Activated CD4-positive, alpha-beta T cell treated with anti-CD3 and anti-CD28 coated beads, Interleukin-2, amount 10 ng/mL, durations not matched to agents 24 days and 14 days (primary cell): ENCODE results near the gene SOSTDC1. TPM values are rescaled to one million over a fixed set of nuclear protein-coding genes. Genes with fewer than 3 reads are reported as not detected.
"Not testable (repeated sequence)": the region's sequence is repeated elsewhere in the genome, so short reads cannot be mapped to it uniquely, and the experiment has no call there.

Source experiments
- DNase-seq: peaks from one replicate; pipeline ENCODE4 v3.0.0; 2022
- H3K27ac Mint-ChIP-seq: one replicate; pipeline ENCODE4 v1.8.0; 2022; ENCODE audit warnings: mild to moderate bottlenecking, mixed read lengths
- H3K27me3 Mint-ChIP-seq: one replicate; pipeline ENCODE4 v1.8.0; 2022; ENCODE audit warnings: mixed read lengths
- H3K36me3 Mint-ChIP-seq: one replicate; pipeline ENCODE4 v1.8.0; 2022; ENCODE audit warnings: low read depth, mild to moderate bottlenecking, mixed read lengths
- H3K4me1 Mint-ChIP-seq: one replicate; pipeline ENCODE4 v1.8.0; 2021; ENCODE audit warnings: mixed read lengths
- H3K4me3 Mint-ChIP-seq: one replicate; pipeline ENCODE4 v1.8.0; 2022; ENCODE audit warnings: mild to moderate bottlenecking, moderate library complexity, mixed read lengths
- H3K9me3 Mint-ChIP-seq: one replicate; pipeline ENCODE4 v1.8.0; 2021; ENCODE audit warnings: mixed read lengths
- intact Hi-C: fragments of 100-400 bp; cut with micrococcal nuclease; formaldehyde crosslinking; loops from one replicate; pipeline ENCODE4 v1.15.1; 2023
- total RNA-seq: library from RNA; stranded (reverse); gene quantifications from 2 replicates; pipeline ENCODE4 v1.2.3, GENCODE V29; 2022

Gene SOSTDC1
- total RNA-seq = not detected in 2 replicates

DNA sequence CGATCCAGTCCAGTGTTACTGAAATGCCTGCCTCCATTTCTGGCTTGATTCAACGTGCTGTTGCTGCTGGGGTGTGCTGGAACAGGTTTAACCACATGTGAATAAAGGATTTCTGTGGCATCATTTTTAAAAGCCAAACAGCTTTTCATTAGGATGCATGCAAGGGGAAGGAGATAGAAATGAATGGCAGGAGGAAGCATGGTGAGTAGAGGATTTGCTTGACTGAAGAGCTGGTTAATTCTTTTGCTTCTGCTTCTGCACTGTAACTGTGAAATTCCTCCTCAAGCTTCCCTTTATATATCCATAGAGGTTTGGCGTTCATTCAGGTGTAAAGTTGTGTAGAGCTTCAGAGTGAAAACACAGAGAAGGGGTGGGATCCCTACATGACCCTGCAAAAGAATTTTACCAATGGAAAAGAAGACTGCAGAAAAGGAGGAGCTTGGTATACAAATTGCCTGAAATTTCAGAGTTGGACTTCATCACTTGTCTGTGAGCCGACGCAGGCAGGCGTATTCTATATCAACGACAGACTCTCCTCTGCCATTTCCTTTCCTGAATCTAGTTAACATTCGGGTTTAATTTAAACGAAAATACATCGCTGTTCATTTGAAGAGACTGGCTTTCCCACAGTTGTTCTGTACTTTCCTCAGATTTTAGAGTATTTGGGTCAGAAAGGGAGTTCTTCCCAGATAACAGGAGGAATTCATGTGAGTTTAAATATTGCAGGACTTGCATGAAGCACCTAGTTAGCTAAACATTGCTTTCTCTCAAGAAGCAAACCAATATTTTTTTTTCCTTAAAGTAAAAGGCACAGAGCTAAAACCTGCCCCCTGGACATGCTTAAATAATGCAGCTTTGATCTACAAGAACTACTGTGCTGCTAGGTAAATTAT, at the start of gene SOSTDC1:
Gene SOSTDC1 (minus strand): TSS at position 270 of the 893 bp plus-strand sequence. CDS start 70 bp downstream, at position 200.
- intact Hi-C loops = no loop called here
- Mint-ChIP-seq H3K27ac (no peak within 1 kb of the TSS), H3K27me3 (peaks cover 11% of the 10 kb centered on the region), H3K4me3 (no peak within 1 kb of the TSS), H3K36me3 (no peaks in the 10 kb centered on the region), H3K9me3 (no peaks in the 10 kb centered on the region), H3K4me1 (no peaks in the 10 kb centered on the region)
- no peak for DNase-seq

DNA sequence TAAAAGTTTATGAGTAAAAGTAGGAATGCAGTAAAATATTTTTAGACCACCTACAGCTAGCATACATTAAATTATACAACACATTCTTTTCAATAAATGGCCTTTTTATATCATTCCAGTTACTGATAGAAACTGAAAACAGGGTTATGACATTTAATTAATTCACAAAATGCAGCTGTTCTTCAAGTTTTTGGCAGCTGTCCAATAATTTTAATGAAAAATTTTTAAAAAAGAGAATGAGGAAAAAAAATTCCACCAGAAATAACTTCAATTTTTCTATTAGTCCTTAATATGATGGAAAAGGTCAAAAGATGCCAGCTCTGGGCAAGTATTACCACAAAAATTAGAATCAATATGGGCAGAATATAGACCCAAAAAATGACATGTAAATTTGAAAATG, 49.2 kb upstream of the SOSTDC1 start:
- Mint-ChIP-seq H3K4me3 (no peak overlapping the region), H3K9me3 (no peaks in the 10 kb centered on the region), H3K27ac (no peak overlapping the region), H3K4me1 (no peaks in the 10 kb centered on the region), H3K36me3 (no peaks in the 10 kb centered on the region), H3K27me3 (no peaks in the 10 kb centered on the region)
- no peak for DNase-seq
- intact Hi-C loops = no loop called here

GRCh38 chr7:16514271-16514670, 48.7 kb upstream of the SOSTDC1 start:
- no peaks in the 10 kb centered on the region for H3K9me3 Mint-ChIP-seq
- DNase-seq = no peak
- H3K27me3 Mint-ChIP-seq = no peaks in the 10 kb centered on the region
- H3K4me3 Mint-ChIP-seq = no peak overlapping the region
- H3K27ac Mint-ChIP-seq = no peak overlapping the region
- no peaks in the 10 kb centered on the region for H3K36me3 Mint-ChIP-seq
- H3K4me1 Mint-ChIP-seq = no peaks in the 10 kb centered on the region
- intact Hi-C loops = no loop called here

GRCh38 chr7:16512097-16512496, 46.6 kb upstream of the SOSTDC1 start:
- no peaks in the 10 kb centered on the region for H3K4me1 Mint-ChIP-seq
- no peak overlapping the region for H3K4me3 Mint-ChIP-seq
- H3K27ac Mint-ChIP-seq = no peak overlapping the region
- H3K36me3 Mint-ChIP-seq = no peaks in the 10 kb centered on the region
- H3K9me3 Mint-ChIP-seq = no peaks in the 10 kb centered on the region
- H3K27me3 Mint-ChIP-seq = no peaks in the 10 kb centered on the region
- DNase-seq = no peak
- intact Hi-C loops = no loop called here

DNA sequence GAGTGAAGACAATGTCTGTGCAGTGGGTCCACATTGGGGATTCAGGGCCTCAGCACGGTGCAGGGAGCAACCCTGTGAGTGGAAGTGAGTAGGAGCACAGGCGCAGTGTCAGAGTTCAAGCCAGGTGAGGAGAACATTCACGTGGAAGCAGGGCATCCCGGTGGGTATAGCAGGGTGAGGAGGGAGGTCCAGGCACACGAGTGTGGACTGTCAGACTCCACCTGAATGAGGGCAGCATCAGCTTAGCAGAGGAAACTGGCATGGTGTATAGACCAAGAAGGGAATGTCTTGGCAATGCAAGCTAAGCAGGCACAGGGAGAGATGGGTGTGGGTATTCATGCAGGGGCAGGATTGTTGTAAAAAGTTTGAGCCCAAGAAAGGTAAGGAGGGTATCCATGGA, 45.8 kb upstream of the SOSTDC1 start:
- H3K9me3 Mint-ChIP-seq = no peaks in the 10 kb centered on the region
- H3K27me3 Mint-ChIP-seq = no peaks in the 10 kb centered on the region
- no peak overlapping the region for H3K27ac Mint-ChIP-seq
- intact Hi-C loops = no loop called here
- no peak overlapping the region for H3K4me3 Mint-ChIP-seq
- H3K4me1 Mint-ChIP-seq = no peaks in the 10 kb centered on the region
- no peak for DNase-seq
- no peaks in the 10 kb centered on the region for H3K36me3 Mint-ChIP-seq

GRCh38 chr7:16509829-16510228, 44.3 kb upstream of the SOSTDC1 start:
- Mint-ChIP-seq H3K27ac (no peak overlapping the region), H3K36me3 (no peaks in the 10 kb centered on the region), H3K4me3 (no peak overlapping the region), H3K4me1 (no peaks in the 10 kb centered on the region), H3K27me3 (no peaks in the 10 kb centered on the region), H3K9me3 (no peaks in the 10 kb centered on the region)
- intact Hi-C loops = no loop called here
- no peak for DNase-seq

- H3K36me3 Mint-ChIP-seq, H3K9me3 Mint-ChIP-seq, intact Hi-C loops, H3K27ac Mint-ChIP-seq, H3K4me3 Mint-ChIP-seq, H3K27me3 Mint-ChIP-seq, H3K4me1 Mint-ChIP-seq, DNase-seq: not testable (repeated sequence)
Observed at GRCh38 chr7:16506422-16506821, 40.9 kb upstream of the SOSTDC1 start.

GRCh38 chr7:16504019-16504418, 38.5 kb upstream of the SOSTDC1 start:
- no peak for DNase-seq
- H3K27ac Mint-ChIP-seq = no peak overlapping the region
- intact Hi-C loops = no loop called here
- H3K4me3 Mint-ChIP-seq = no peak overlapping the region
- peaks cover 4% of the 10 kb centered on the region for H3K27me3 Mint-ChIP-seq
- H3K9me3 Mint-ChIP-seq = no peaks in the 10 kb centered on the region
- H3K4me1 Mint-ChIP-seq = no peaks in the 10 kb centered on the region
- no peaks in the 10 kb centered on the region for H3K36me3 Mint-ChIP-seq

DNA sequence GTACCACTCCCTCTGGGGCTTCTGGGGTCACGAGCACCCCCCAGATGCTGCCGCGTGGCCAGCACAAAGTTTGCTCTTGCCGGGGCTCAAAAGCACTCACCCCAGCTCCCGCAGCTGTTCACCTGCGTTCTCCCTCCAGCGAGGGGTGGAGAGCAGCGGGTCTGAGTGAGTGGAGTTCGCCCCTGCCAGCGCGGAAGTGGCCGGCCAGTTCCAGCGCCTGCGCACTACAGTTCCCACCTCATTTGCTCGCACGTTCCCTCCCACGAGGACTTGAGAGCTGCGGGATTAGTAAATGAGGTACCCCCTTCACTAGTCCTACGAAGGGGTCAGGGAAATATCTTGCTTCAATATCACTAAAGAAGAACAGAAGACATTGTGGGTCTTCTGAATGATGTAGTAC, 36.8 kb upstream of the SOSTDC1 start:
- no peaks in the 10 kb centered on the region for H3K36me3 Mint-ChIP-seq
- no peak for DNase-seq
- H3K4me3 Mint-ChIP-seq = no peak overlapping the region
- intact Hi-C loops = no loop called here
- no peak overlapping the region for H3K27ac Mint-ChIP-seq
- no peaks in the 10 kb centered on the region for H3K9me3 Mint-ChIP-seq
- H3K4me1 Mint-ChIP-seq = no peaks in the 10 kb centered on the region
- peaks cover 4% of the 10 kb centered on the region for H3K27me3 Mint-ChIP-seq

DNA sequence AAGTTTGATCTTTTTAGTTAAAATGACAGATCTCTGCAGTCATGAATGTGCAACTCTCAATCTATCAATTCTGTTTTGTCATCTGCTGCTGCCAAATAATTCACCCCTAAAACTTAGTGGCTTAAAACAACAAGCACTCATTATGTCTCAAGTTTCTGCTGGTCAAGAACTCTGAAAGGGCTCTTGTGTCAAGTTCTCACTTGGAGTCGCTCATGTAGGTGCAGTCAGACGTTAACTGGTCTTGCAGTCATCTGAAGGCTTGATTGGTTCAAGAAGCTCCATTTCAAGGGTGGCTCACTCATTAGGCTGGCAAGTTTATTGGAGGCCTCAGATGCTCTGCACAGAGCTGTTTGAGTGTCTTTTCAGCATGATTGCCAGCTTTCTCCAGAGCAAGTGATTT, 32.6 kb upstream of the SOSTDC1 start:
- intact Hi-C loops = no loop called here
- no peaks in the 10 kb centered on the region for H3K4me1 Mint-ChIP-seq
- H3K27me3 Mint-ChIP-seq = peaks cover 1% of the 10 kb centered on the region
- H3K9me3 Mint-ChIP-seq = no peaks in the 10 kb centered on the region
- DNase-seq = no peak
- no peaks in the 10 kb centered on the region for H3K36me3 Mint-ChIP-seq
- no peak overlapping the region for H3K27ac Mint-ChIP-seq
- H3K4me3 Mint-ChIP-seq = no peak overlapping the region

GRCh38 chr7:16494955-16495719, 29.6 kb upstream of the SOSTDC1 start:
- H3K27ac Mint-ChIP-seq = no peak overlapping the region
- no peak for DNase-seq
- no peaks in the 10 kb centered on the region for H3K36me3 Mint-ChIP-seq
- peaks cover 4% of the 10 kb centered on the region for H3K4me1 Mint-ChIP-seq
- H3K27me3 Mint-ChIP-seq = peaks cover 3% of the 10 kb centered on the region
- intact Hi-C loops = no loop called here
- no peak overlapping the region for H3K4me3 Mint-ChIP-seq
- H3K9me3 Mint-ChIP-seq = no peaks in the 10 kb centered on the region

- Mint-ChIP-seq H3K27me3 (peaks cover 3% of the 10 kb centered on the region), H3K4me3 (no peak overlapping the region), H3K9me3 (no peaks in the 10 kb centered on the region), H3K27ac (no peak overlapping the region), H3K4me1 (peaks cover 4% of the 10 kb centered on the region), H3K36me3 (no peaks in the 10 kb centered on the region)
- no peak for DNase-seq
- intact Hi-C loops = no loop called here
Observed at GRCh38 chr7:16494551-16494950, 29.0 kb upstream of the SOSTDC1 start.

- Mint-ChIP-seq H3K9me3 (no peaks in the 10 kb centered on the region), H3K36me3 (no peaks in the 10 kb centered on the region), H3K27me3 (peaks cover 3% of the 10 kb centered on the region), H3K4me3 (no peak overlapping the region), H3K27ac (no peak overlapping the region), H3K4me1 (peaks cover 4% of the 10 kb centered on the region)
- intact Hi-C loops = no loop called here
- no peak for DNase-seq
Observed at GRCh38 chr7:16493266-16493665, 27.7 kb upstream of the SOSTDC1 start.

DNA sequence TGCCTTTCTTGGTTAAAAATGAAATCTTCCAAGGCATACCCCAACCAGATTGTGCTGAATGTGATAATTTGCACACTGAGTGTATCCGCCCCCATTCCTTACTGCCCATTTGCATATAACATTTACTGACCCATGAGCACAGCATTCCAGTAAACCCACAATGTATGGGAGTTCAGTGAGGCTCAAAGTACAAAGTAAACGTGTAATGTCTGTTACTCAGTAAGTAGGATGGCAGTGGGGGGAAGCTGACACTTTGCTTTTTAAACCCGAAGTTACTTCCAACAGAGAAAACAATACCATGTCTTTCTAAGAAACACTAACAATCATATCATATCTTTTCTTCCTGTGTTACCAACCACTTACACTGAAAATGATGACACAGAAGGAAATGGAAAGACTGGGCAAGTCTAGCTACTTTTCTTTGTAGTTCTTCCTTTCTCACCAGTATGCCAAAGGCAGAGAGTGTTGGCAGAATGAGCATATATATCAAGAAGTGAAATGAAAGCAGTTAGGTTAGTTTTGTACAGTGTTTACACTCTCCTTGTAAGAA, 27.1 kb upstream of the SOSTDC1 start:
- Mint-ChIP-seq H3K9me3 (no peaks in the 10 kb centered on the region), H3K27me3 (peaks cover 3% of the 10 kb centered on the region), H3K4me3 (no peak overlapping the region), H3K4me1 (peaks cover 4% of the 10 kb centered on the region), H3K27ac (no peak overlapping the region), H3K36me3 (no peaks in the 10 kb centered on the region)
- intact Hi-C loops = no loop called here
- DNase-seq = peak; percentile 50
